Ishikawa (cell line): ENCODE data around the gene CDC25A.

Experiments used
- CEBPB ChIP-seq: IDR thresholded peaks from 2 replicates; pipeline ENCODE4 v1.6.1; 2012
- CREB1 ChIP-seq: IDR thresholded peaks from 2 replicates; pipeline ENCODE4 v1.6.1; 2012; ENCODE audit warnings: low read depth
- EGR1 ChIP-seq: IDR thresholded peaks from 2 replicates; pipeline ENCODE4 v1.6.1; 2012
- EP300 ChIP-seq: IDR thresholded peaks from 2 replicates; pipeline ENCODE4 v1.6.1; 2012; ENCODE audit warnings: borderline replicate concordance
- FOXM1 ChIP-seq: IDR thresholded peaks from 2 replicates; pipeline ENCODE4 v1.6.1; 2012; ENCODE audit warnings: low read depth, borderline replicate concordance
- MAX ChIP-seq: IDR thresholded peaks from 2 replicates; pipeline ENCODE4 v1.6.1; 2012
- NFIC ChIP-seq: IDR thresholded peaks from 2 replicates; pipeline ENCODE4 v1.6.1; 2012
- RAD21 ChIP-seq: IDR thresholded peaks from 2 replicates; pipeline ENCODE4 v1.6.1; 2012; ENCODE audit warnings: low read depth
- REST ChIP-seq: IDR thresholded peaks from 2 replicates; pipeline ENCODE4 v1.6.1; 2012; ENCODE audit warnings: low read depth, mild to moderate bottlenecking
- TAF1 ChIP-seq: IDR thresholded peaks from 2 replicates; pipeline ENCODE4 v1.6.1; 2012; ENCODE audit warnings: low read depth, mild to moderate bottlenecking
- TCF12 ChIP-seq: IDR thresholded peaks from 2 replicates; pipeline ENCODE4 v1.6.1; 2012; ENCODE audit warnings: low read depth
- TEAD4 ChIP-seq: IDR thresholded peaks from 2 replicates; pipeline ENCODE4 v1.6.1; 2012
- USF1 ChIP-seq: IDR thresholded peaks from 2 replicates; pipeline ENCODE4 v1.6.1; 2012
- YY1 ChIP-seq: IDR thresholded peaks from 2 replicates; pipeline ENCODE4 v1.6.1; 2012; ENCODE audit warnings: low read depth
- ZBTB7A ChIP-seq: IDR thresholded peaks from 2 replicates; pipeline ENCODE4 v1.6.1; 2012; ENCODE audit warnings: low read depth

CDC25A gene

GRCh38 chr3:48215466-48215865 lies 27.2 kb upstream of the CDC25A start:
- no peak for TF ChIP-seq YY1
- no peak for TF ChIP-seq CEBPB
- no peak for TF ChIP-seq ZBTB7A
- no peak for TF ChIP-seq MAX
- TF ChIP-seq TAF1: no peak
- TF ChIP-seq USF1: no peak
- TF ChIP-seq EGR1: no peak
- no peak for TF ChIP-seq TCF12
- no peak for TF ChIP-seq FOXM1
- no peak for TF ChIP-seq RAD21
- no peak for TF ChIP-seq TEAD4
- no peak for TF ChIP-seq NFIC
- no peak for TF ChIP-seq REST
- no peak for TF ChIP-seq CREB1
- TF ChIP-seq EP300: no peak

- no peak for TF ChIP-seq REST
- no peak for TF ChIP-seq NFIC
- no peak for TF ChIP-seq TAF1
- TF ChIP-seq RAD21: no peak
- TF ChIP-seq TEAD4: no peak
- TF ChIP-seq TCF12: no peak
- no peak for TF ChIP-seq YY1
- no peak for TF ChIP-seq EGR1
- TF ChIP-seq CEBPB: no peak
- no peak for TF ChIP-seq MAX
- no peak for TF ChIP-seq USF1
- no peak for TF ChIP-seq FOXM1
Measured at GRCh38 chr3:48215019-48215418, 26.8 kb upstream of the CDC25A start.

- TF ChIP-seq CREB1 (no peak), TCF12 (no peak), RAD21 (no peak), TEAD4 (no peak), NFIC (no peak), MAX (no peak), REST (no peak), ZBTB7A (no peak), CEBPB (no peak), FOXM1 (no peak), USF1 (no peak), TAF1 (no peak), YY1 (no peak), EGR1 (no peak), EP300 (no peak)
Measured at GRCh38 chr3:48214225-48214624, 26.0 kb upstream of the CDC25A start.

- TF ChIP-seq NFIC (no peak), ZBTB7A (no peak), CREB1 (no peak), TEAD4 (no peak), TCF12 (no peak), CEBPB (no peak), EP300 (no peak), YY1 (no peak), FOXM1 (no peak), EGR1 (no peak), TAF1 (no peak), USF1 (no peak), REST (no peak), MAX (no peak), RAD21 (no peak)
Measured at GRCh38 chr3:48209445-48209844, 21.2 kb upstream of the CDC25A start.
